ENCODE measurements around the gene CDH13.

CDH13 gene

DNA sequence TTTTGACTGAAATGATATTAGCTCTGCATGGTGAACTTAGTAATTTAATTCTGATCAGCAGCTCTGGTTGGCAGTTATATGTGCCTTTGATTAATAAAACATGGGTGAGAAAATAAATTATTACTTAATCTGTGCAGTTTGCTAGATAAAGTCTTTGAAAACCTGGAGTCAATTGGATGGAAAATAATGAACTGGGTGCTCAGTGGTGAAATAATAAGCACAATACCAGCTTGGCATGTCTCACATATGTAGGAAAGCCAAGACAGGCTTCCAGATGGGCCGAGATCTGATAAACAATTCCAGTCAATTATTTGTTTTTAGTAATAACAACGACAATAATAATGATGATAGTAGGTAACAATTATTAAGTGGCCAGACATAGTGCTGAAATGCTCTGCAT lies 326.7 kb downstream of the CDH13 start (continued):
- TF ChIP-seq, protein P1, sequence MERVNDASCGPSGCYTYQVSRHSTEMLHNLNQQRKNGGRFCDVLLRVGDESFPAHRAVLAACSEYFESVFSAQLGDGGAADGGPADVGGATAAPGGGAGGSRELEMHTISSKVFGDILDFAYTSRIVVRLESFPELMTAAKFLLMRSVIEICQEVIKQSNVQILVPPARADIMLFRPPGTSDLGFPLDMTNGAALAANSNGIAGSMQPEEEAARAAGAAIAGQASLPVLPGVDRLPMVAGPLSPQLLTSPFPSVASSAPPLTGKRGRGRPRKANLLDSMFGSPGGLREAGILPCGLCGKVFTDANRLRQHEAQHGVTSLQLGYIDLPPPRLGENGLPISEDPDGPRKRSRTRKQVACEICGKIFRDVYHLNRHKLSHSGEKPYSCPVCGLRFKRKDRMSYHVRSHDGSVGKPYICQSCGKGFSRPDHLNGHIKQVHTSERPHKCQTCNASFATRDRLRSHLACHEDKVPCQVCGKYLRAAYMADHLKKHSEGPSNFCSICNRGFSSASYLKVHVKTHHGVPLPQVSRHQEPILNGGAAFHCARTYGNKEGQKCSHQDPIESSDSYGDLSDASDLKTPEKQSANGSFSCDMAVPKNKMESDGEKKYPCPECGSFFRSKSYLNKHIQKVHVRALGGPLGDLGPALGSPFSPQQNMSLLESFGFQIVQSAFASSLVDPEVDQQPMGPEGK (CRISPR knock-in tag; IDR thresholded peaks at IDR 0.05; ENCODE audit: borderline replicate concordance) = no peak
- TF ChIP-seq SNAI2 (CRISPR knock-in tag; IDR thresholded peaks at IDR 0.05) = no peak
- no peak for TF ChIP-seq ZNF70 (CRISPR knock-in tag; IDR thresholded peaks at IDR 0.05)
- no peak for TF ChIP-seq ARNTL (CRISPR knock-in tag; IDR thresholded peaks at IDR 0.05; ENCODE audit: borderline replicate concordance, low read depth)

DNA sequence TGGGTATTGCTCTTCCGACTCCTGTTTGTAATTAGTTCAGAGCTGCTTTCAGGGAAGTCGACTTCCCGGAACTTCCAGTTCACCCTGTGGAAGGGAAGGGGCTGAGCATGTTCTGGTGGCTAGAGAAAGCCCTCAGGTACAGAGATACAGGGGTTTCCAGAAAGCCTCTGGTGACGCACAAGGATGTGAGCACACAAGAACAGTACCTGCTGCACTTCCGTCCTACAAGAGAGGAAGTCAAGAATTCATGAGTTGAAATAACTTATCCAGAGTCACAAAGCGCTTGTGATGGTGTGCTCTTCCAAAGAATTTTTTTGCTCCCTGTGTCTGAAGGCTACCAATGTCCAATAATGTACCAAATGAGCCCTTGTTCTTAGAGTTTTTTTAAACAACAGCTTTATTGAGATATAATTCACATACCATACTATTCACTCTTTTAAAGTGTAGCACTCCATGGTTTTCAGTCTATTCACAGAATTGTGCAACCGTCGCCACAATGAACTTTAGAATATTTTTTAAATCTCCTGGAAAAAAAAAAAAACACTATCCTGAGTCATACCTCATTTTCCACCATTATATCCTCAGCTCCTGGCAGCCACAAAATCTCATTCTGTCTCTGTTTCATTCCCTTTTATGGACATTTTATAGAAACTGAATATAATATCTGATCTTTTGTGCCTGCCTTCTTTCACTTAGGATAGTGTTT lies 327.6 kb downstream of the CDH13 start:
- TF ChIP-seq ZNF565 (CRISPR knock-in tag; conservative IDR thresholded peaks at IDR 0.05; ENCODE audit: low read depth) (no peak), CSDC2 (CRISPR knock-in tag; IDR thresholded peaks at IDR 0.05) (no peak), GLIS3 (CRISPR knock-in tag; IDR thresholded peaks at IDR 0.05) (no peak), ZNF8 (CRISPR knock-in tag; IDR thresholded peaks at IDR 0.05) (no peak), TCF4 (CRISPR knock-in tag; IDR thresholded peaks at IDR 0.05; ENCODE audit: borderline replicate concordance) (no peak), ZNF70 (CRISPR knock-in tag; IDR thresholded peaks at IDR 0.05) (no peak)
- TF ChIP-seq, protein P2, sequence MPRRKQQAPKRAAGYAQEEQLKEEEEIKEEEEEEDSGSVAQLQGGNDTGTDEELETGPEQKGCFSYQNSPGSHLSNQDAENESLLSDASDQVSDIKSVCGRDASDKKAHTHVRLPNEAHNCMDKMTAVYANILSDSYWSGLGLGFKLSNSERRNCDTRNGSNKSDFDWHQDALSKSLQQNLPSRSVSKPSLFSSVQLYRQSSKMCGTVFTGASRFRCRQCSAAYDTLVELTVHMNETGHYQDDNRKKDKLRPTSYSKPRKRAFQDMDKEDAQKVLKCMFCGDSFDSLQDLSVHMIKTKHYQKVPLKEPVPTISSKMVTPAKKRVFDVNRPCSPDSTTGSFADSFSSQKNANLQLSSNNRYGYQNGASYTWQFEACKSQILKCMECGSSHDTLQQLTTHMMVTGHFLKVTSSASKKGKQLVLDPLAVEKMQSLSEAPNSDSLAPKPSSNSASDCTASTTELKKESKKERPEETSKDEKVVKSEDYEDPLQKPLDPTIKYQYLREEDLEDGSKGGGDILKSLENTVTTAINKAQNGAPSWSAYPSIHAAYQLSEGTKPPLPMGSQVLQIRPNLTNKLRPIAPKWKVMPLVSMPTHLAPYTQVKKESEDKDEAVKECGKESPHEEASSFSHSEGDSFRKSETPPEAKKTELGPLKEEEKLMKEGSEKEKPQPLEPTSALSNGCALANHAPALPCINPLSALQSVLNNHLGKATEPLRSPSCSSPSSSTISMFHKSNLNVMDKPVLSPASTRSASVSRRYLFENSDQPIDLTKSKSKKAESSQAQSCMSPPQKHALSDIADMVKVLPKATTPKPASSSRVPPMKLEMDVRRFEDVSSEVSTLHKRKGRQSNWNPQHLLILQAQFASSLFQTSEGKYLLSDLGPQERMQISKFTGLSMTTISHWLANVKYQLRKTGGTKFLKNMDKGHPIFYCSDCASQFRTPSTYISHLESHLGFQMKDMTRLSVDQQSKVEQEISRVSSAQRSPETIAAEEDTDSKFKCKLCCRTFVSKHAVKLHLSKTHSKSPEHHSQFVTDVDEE (CRISPR knock-in tag; IDR thresholded peaks at IDR 0.05) = no peak
- no peak for ATAC-seq

DNA sequence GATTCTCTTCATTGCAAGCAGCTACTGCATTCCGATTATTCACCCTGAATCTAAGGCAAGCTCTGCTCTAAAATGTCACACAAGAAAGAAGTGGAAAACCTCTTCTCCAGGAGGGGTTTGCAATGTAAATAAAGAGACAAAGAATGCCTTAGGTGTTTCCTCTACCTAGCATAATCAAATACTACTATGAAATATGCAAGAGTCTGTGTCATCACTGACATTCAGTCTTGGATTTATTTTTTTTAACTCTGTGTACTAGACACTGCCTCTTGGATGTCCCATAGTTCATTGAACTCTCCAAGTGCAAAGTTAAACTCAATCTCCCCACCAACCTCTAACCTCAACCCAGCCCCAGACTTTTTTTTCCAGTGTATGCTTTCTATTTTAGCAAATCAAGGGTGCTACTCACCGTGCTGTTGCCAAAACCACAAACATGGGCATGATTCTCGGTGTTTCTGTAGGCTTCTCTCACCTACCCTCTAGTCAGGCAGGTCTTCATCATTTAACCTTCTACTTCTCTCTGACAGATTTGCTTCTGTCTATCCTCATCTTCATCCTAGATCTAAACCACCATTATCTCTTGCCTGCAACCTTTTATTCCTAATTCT lies 329.1 kb downstream of the CDH13 start:
- ATAC-seq = no peak
- TF ChIP-seq CSDC2 (CRISPR knock-in tag; IDR thresholded peaks at IDR 0.05) (no peak), TOX (CRISPR knock-in tag; IDR thresholded peaks at IDR 0.05; ENCODE audit: borderline replicate concordance) (no peak), ZNF8 (CRISPR knock-in tag; IDR thresholded peaks at IDR 0.05) (no peak), ZFP3 (CRISPR knock-in tag; IDR thresholded peaks at IDR 0.05) (no peak), ZC3H10 (CRISPR knock-in tag; IDR thresholded peaks at IDR 0.05) (no peak)
- TF ChIP-seq, protein P3, sequence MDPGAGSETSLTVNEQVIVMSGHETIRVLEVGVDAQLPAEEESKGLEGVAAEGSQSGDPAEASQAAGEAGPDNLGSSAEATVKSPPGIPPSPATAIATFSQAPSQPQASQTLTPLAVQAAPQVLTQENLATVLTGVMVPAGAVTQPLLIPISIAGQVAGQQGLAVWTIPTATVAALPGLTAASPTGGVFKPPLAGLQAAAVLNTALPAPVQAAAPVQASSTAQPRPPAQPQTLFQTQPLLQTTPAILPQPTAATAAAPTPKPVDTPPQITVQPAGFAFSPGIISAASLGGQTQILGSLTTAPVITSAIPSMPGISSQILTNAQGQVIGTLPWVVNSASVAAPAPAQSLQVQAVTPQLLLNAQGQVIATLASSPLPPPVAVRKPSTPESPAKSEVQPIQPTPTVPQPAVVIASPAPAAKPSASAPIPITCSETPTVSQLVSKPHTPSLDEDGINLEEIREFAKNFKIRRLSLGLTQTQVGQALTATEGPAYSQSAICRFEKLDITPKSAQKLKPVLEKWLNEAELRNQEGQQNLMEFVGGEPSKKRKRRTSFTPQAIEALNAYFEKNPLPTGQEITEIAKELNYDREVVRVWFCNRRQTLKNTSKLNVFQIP (CRISPR knock-in tag; IDR thresholded peaks at IDR 0.05; ENCODE audit: borderline replicate concordance, low read depth) = no peak
- TF ChIP-seq, protein P1 (CRISPR knock-in tag; IDR thresholded peaks at IDR 0.05; ENCODE audit: borderline replicate concordance) = no peak

DNA sequence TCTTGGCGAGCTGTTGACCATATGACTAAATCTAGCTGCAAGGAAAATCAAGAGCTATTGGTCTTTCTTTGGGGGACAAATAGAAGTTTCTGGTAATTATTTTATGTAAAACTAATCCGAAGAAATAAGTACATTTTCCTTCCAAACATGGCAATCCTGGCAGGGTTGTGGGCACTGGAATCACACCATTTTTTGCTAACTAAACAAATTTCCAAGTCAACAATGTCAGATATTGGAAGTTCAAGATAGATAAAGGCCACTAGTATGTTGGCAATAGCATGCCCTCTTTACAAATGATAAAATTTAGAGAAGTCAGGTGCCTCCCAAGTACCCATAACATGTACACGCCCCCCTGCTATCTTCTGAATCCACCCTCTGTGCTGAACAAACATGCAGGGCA lies 330.4 kb downstream of the CDH13 start:
- ATAC-seq = no peak
- TF ChIP-seq ZC3H10 (CRISPR knock-in tag; IDR thresholded peaks at IDR 0.05) = no peak
- TF ChIP-seq, protein P4, sequence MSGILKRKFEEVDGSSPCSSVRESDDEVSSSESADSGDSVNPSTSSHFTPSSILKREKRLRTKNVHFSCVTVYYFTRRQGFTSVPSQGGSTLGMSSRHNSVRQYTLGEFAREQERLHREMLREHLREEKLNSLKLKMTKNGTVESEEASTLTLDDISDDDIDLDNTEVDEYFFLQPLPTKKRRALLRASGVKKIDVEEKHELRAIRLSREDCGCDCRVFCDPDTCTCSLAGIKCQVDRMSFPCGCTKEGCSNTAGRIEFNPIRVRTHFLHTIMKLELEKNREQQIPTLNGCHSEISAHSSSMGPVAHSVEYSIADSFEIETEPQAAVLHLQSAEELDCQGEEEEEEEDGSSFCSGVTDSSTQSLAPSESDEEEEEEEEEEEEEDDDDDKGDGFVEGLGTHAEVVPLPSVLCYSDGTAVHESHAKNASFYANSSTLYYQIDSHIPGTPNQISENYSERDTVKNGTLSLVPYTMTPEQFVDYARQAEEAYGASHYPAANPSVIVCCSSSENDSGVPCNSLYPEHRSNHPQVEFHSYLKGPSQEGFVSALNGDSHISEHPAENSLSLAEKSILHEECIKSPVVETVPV (CRISPR knock-in tag; IDR thresholded peaks at IDR 0.05) = no peak
- TF ChIP-seq ZNF565 (CRISPR knock-in tag; conservative IDR thresholded peaks at IDR 0.05; ENCODE audit: low read depth) = no peak
- TF ChIP-seq ZNF70 (CRISPR knock-in tag; IDR thresholded peaks at IDR 0.05) = no peak
- no peak for TF ChIP-seq ZNF8 (CRISPR knock-in tag; IDR thresholded peaks at IDR 0.05)
- TF ChIP-seq ZFP3 (CRISPR knock-in tag; IDR thresholded peaks at IDR 0.05) = no peak
- no peak for TF ChIP-seq ISL1 (CRISPR knock-in tag; IDR thresholded peaks at IDR 0.05)
- TF ChIP-seq RARB (CRISPR knock-in tag; IDR thresholded peaks at IDR 0.05) = no peak
- TF ChIP-seq BACH2 (CRISPR knock-in tag; IDR thresholded peaks at IDR 0.05; ENCODE audit: borderline replicate concordance) = no peak
- TF ChIP-seq, protein P3 (CRISPR knock-in tag; IDR thresholded peaks at IDR 0.05; ENCODE audit: borderline replicate concordance, low read depth) = no peak
- TF ChIP-seq TOX (CRISPR knock-in tag; IDR thresholded peaks at IDR 0.05; ENCODE audit: borderline replicate concordance) = no peak
- no peak for TF ChIP-seq PPARA (CRISPR knock-in tag; IDR thresholded peaks at IDR 0.05; ENCODE audit: borderline replicate concordance)
- no peak for TF ChIP-seq OSR1 (CRISPR knock-in tag; IDR thresholded peaks at IDR 0.05)
- TF ChIP-seq SNAI2 (CRISPR knock-in tag; IDR thresholded peaks at IDR 0.05) = no peak
- TF ChIP-seq, protein P5, sequence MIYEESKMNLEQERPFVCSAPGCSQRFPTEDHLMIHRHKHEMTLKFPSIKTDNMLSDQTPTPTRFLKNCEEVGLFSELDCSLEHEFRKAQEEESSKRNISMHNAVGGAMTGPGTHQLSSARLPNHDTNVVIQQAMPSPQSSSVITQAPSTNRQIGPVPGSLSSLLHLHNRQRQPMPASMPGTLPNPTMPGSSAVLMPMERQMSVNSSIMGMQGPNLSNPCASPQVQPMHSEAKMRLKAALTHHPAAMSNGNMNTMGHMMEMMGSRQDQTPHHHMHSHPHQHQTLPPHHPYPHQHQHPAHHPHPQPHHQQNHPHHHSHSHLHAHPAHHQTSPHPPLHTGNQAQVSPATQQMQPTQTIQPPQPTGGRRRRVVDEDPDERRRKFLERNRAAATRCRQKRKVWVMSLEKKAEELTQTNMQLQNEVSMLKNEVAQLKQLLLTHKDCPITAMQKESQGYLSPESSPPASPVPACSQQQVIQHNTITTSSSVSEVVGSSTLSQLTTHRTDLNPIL (CRISPR knock-in tag; IDR thresholded peaks at IDR 0.05; ENCODE audit: low read depth) = no peak
- TF ChIP-seq ESRRG (CRISPR knock-in tag; IDR thresholded peaks at IDR 0.05) = no peak

Measured in SK-N-SH treated with all-trans-retinoic acid at 6 μM for 48 hours (cell line).